H1 (cell line): ENCODE results near the gene TTC38. TPM values are rescaled to one million over a fixed set of nuclear protein-coding genes. Genes with fewer than 3 reads are reported as not detected.

Experiments
- CTCF ChIA-PET: fragments of 300-600 bp; sonication (Branson Sonifier 250); formaldehyde crosslinking; loops from one replicate; lab custom pipeline; 2021; ENCODE audit not compliant: partially characterized antibody; lab: Charles Lee
- POLR2A ChIA-PET: fragments of 300-600 bp; sonication (Branson Sonifier 250); formaldehyde crosslinking; loops from one replicate; lab custom pipeline; 2021; ENCODE audit warnings: inconsistent platforms; ENCODE audit not compliant: partially characterized antibody; lab: Charles Lee
- DNase-seq, 2 experiments: peaks; one replicate each; pipeline versions ENCODE4 v3.0.0 to v3.0.0-alpha.2; 2010 to 2022; ENCODE audit warnings: low spot score in 2 of 2, low read depth in 1 of 2, mixed read lengths in 1 of 2
- FAIRE-seq: peaks from 2 replicates; lab custom pipeline; 2011; peaks lifted over from hg19 to GRCh38; lab: Jason Lieb, UNC
- H2AFZ ChIP-seq: 2 replicates; pipeline ENCODE4 v1.8.1; 2012; ENCODE audit warnings: low read length, inconsistent platforms
- H2AK5ac ChIP-seq: 2 replicates; pipeline ENCODE4 v1.6.1; 2013; ENCODE audit warnings: low read depth, low read length
- H2BK120ac ChIP-seq: replicated peaks from 2 replicates; pipeline ENCODE3; 2013; ENCODE audit warnings: low read depth, low read length, inconsistent platforms
- H2BK12ac ChIP-seq: 2 replicates; pipeline ENCODE4 v1.6.1; 2013; ENCODE audit warnings: low read depth, low read length
- H2BK15ac ChIP-seq: 2 replicates; pipeline ENCODE4 v1.6.1; 2013; ENCODE audit warnings: low read length
- H2BK20ac ChIP-seq: 2 replicates; pipeline ENCODE4 v1.6.1; 2013; ENCODE audit warnings: low read length
- H2BK5ac ChIP-seq: 2 replicates; pipeline ENCODE4 v1.6.1; 2013; ENCODE audit warnings: low read depth, low read length
- H3K14ac ChIP-seq: 2 replicates; pipeline ENCODE4 v1.6.1; 2013; ENCODE audit warnings: inconsistent platforms; ENCODE audit not compliant: insufficient read length
- H3K18ac ChIP-seq: 2 replicates; pipeline ENCODE4 v1.6.1; 2013; ENCODE audit warnings: low read length; ENCODE audit errors: extremely low read depth
- H3K23ac ChIP-seq: 2 replicates; pipeline ENCODE4 v1.6.1; 2013; ENCODE audit warnings: inconsistent platforms; ENCODE audit not compliant: insufficient read length
- H3K23me2 ChIP-seq: 2 replicates; pipeline ENCODE4 v1.6.1; 2013; ENCODE audit warnings: low read depth, low read length
- H3K27ac ChIP-seq: 2 replicates; pipeline ENCODE4 v1.6.1; 2011; ENCODE audit warnings: low read depth, low read length, inconsistent platforms
- H3K27me3 ChIP-seq, 4 experiments: replicated peaks in 1 of 4; 1 replicate in 1 of 4; 2 replicates in 3 of 4; pipeline versions ENCODE4 v1.6.1 to v1.8.1; 2011 to 2013; ENCODE audit warnings: low read length in 3 of 4, mild to moderate bottlenecking in 3 of 4, inconsistent platforms in 2 of 4, mixed read lengths in 2 of 4, moderate library complexity in 1 of 4; ENCODE audit not compliant: control insufficient read depth in 3 of 4, insufficient read depth in 3 of 4; ENCODE audit errors: extremely low read depth in 1 of 4
- H3K36me3 ChIP-seq, 4 experiments: 2 replicates each; pipeline versions ENCODE4 v1.6.1 to v1.8.1; 2011 to 2013; ENCODE audit warnings: mild to moderate bottlenecking in 4 of 4, low read length in 3 of 4, moderate library complexity in 2 of 4, control low read depth in 1 of 4, inconsistent platforms in 1 of 4; ENCODE audit not compliant: insufficient read depth in 4 of 4, control insufficient read depth in 2 of 4
- H3K4ac ChIP-seq: replicated peaks from 2 replicates; pipeline ENCODE3; 2013; ENCODE audit warnings: low read length, low read depth, mixed read lengths, inconsistent platforms; ENCODE audit not compliant: insufficient read length
- H3K4me1 ChIP-seq, 4 experiments: replicated peaks in 1 of 4; 1 replicate in 1 of 4; 2 replicates in 3 of 4; pipeline versions ENCODE4 v1.6.1 to v1.8.1; 2011 to 2013; ENCODE audit warnings: low read length in 3 of 4, inconsistent platforms in 2 of 4, mixed read lengths in 1 of 4; ENCODE audit not compliant: insufficient read depth in 4 of 4, control insufficient read depth in 3 of 4
- H3K4me2 ChIP-seq, 2 experiments: 2 replicates each; pipeline versions ENCODE4 v1.6.1 to v1.8.1; 2011 to 2013; ENCODE audit warnings: low read depth in 2 of 2, low read length in 2 of 2, control low read depth in 1 of 2, inconsistent platforms in 1 of 2, mild to moderate bottlenecking in 1 of 2; ENCODE audit not compliant: insufficient read depth in 1 of 2
- H3K4me3 ChIP-seq, 4 experiments: fragments of 200-600, 300-600 bp in 1 of 4; sonication (generic), shearing (Covaris generic), sonication (Bioruptor Twin) in 1 of 4; 2 replicates each; pipeline versions ENCODE4 v1.5.1 to v1.8.1; 2011 to 2016; ENCODE audit warnings: low read length in 4 of 4, low read depth in 3 of 4, control low read depth in 2 of 4, inconsistent platforms in 2 of 4, mild to moderate bottlenecking in 2 of 4, mixed read lengths in 1 of 4, moderate library complexity in 1 of 4; ENCODE audit not compliant: insufficient read depth in 2 of 4; ENCODE audit errors: extremely low read depth in 1 of 4
- H3K56ac ChIP-seq: replicated peaks from 2 replicates; pipeline ENCODE3; 2013; ENCODE audit warnings: low read depth, mild to moderate bottlenecking, mixed read lengths, low read length, inconsistent platforms; ENCODE audit not compliant: insufficient read length
- H3K79me1 ChIP-seq: 2 replicates; pipeline ENCODE4 v1.6.1; 2013; ENCODE audit warnings: low read depth, low read length, control low read depth
- H3K79me2 ChIP-seq, 2 experiments: 2 replicates each; pipeline versions ENCODE4 v1.6.1 to v1.8.1; 2012 to 2013; ENCODE audit warnings: low read length in 2 of 2, mild to moderate bottlenecking in 2 of 2, inconsistent platforms in 1 of 2; ENCODE audit not compliant: insufficient read depth in 2 of 2, control insufficient read depth in 1 of 2
- H3K9ac ChIP-seq, 4 experiments: replicated peaks in 1 of 4; 1 replicate in 1 of 4; 2 replicates in 3 of 4; pipeline versions ENCODE4 v1.6.1 to v1.8.1; 2011 to 2013; ENCODE audit warnings: low read depth in 3 of 4, low read length in 3 of 4, control low read depth in 2 of 4, mild to moderate bottlenecking in 2 of 4, moderate library complexity in 2 of 4, inconsistent platforms in 1 of 4; ENCODE audit errors: extremely low read depth in 1 of 4
- H3K9me3 ChIP-seq, 2 experiments: 2 replicates each; pipeline versions ENCODE4 v1.6.1 to v1.8.1; 2012 to 2013; ENCODE audit warnings: mild to moderate bottlenecking in 2 of 2, moderate library complexity in 2 of 2, control low read depth in 1 of 2, inconsistent platforms in 1 of 2, low read depth in 1 of 2, low read length in 1 of 2, mixed read lengths in 1 of 2; ENCODE audit not compliant: insufficient read depth in 2 of 2
- H4K20me1 ChIP-seq, 2 experiments: replicated peaks in 1 of 2; 2 replicates each; pipeline versions ENCODE3 to v1.8.1; 2011 to 2013; ENCODE audit warnings: inconsistent platforms in 2 of 2, low read length in 2 of 2, mild to moderate bottlenecking in 1 of 2; ENCODE audit not compliant: insufficient read depth in 2 of 2, control insufficient read depth in 1 of 2
- H4K5ac ChIP-seq: 2 replicates; pipeline ENCODE4 v1.6.1; 2013; ENCODE audit warnings: low read length, low read depth, mixed read lengths, inconsistent platforms; ENCODE audit not compliant: insufficient read length
- H4K8ac ChIP-seq: 2 replicates; pipeline ENCODE4 v1.8.0; 2013; ENCODE audit warnings: mild to moderate bottlenecking, moderate library complexity, low read length, inconsistent platforms; ENCODE audit not compliant: insufficient read depth; ENCODE audit errors: extremely low read depth
- H4K91ac ChIP-seq: replicated peaks from 2 replicates; pipeline ENCODE3; 2013; ENCODE audit warnings: low read length, mixed read lengths, inconsistent platforms; ENCODE audit not compliant: insufficient read length
- CBX8 ChIP-seq: fragments of 300-800, 300-1000 bp; sonication (generic); IDR thresholded peaks from 2 replicates; pipeline ENCODE4 v1.7.1; 2016; ENCODE audit warnings: low read depth, low read length, borderline replicate concordance
- EZH2 ChIP-seq: fragments of 200-600 bp; sonication (generic); IDR thresholded peaks from 2 replicates; pipeline ENCODE4 v1.7.1; 2012; ENCODE audit warnings: low read depth, mild to moderate bottlenecking, moderate library complexity, low read length, inconsistent platforms; ENCODE audit not compliant: severe bottlenecking
- JUN ChIP-seq: IDR thresholded peaks from 2 replicates; pipeline ENCODE4 v1.6.1; 2011; ENCODE audit warnings: low read depth, mild to moderate bottlenecking, improper control_type of control experiment, low read length
- KDM4A ChIP-seq: IDR thresholded peaks from one replicate; pipeline ENCODE4 v1.7.1; 2012; ENCODE audit warnings: low read depth, mild to moderate bottlenecking, moderate library complexity, low read length, inconsistent platforms; ENCODE audit not compliant: severe bottlenecking
- MAX ChIP-seq: IDR thresholded peaks from 2 replicates; pipeline ENCODE4 v1.6.1; 2012; ENCODE audit warnings: inconsistent platforms
- RFX5 ChIP-seq: IDR thresholded peaks from 2 replicates; pipeline ENCODE4 v1.6.1; 2011; ENCODE audit warnings: low read depth, low read length, improper control_type of control experiment, borderline replicate concordance
- WGBS, 2 experiments: shearing (Covaris generic) in 1 of 2; methylation state at CpG; one replicate each; pipeline versions ENCODE4 v1.1.6 to v1.1.7; 2013 to 2015; ENCODE audit warnings: low lambda C conversion rate in 2 of 2, mixed read lengths in 2 of 2, inconsistent platforms in 1 of 2, low coverage in 1 of 2, missing lambda C conversion rate in 1 of 2; ENCODE audit not compliant: insufficient replicate concordance in 2 of 2, insufficient coverage in 1 of 2, insufficient read length in 1 of 2; ENCODE audit errors: extremely low coverage in 1 of 2, missing lambda C conversion rate in 1 of 2; 5-methylcytosine and 5-hydroxymethylcytosine counted together
- polyA plus RNA-seq, 7 experiments: library from polyadenylated mRNA; depleted of rRNA in 3 of 7; stranded (reverse) in 5 of 7; unstranded in 2 of 7; fragments of >200 nt in 5 of 7; fragments of 200-250 nt in 2 of 7; gene quantifications; 1 replicate in 5 of 7; 2 replicates in 1 of 7; 4 replicates in 1 of 7; pipeline versions ENCODE4 v1.2.1 to v1.2.3, GENCODE V29; 2011 to 2013; ENCODE audit warnings: missing spikeins in 2 of 7, mixed read lengths in 2 of 7
- total RNA-seq: library from RNA; stranded (reverse); fragmentation: NEBNext Ultra II Directional; extraction: Animal tissue kit (Norgen Biotek cat#: 25700); gene quantifications from 2 replicates; pipeline ENCODE4 v1.2.1, GENCODE V29; 2021

The TTC38 gene
- total and polyA plus RNA-seq, 2 of the 8 experiments (the other 6 are each of a cell fraction or from before 2014, with no cell fraction given): 25.3 to 34.8 TPM

- POLR2A ChIA-PET: interaction anchor here (0.6 kb wide), 1 partner anchor 27 kb away, joined by 3 read pairs; no protein-coding TSS in a partner anchor
- Histone ChIP-seq H2BK5ac (no peak overlapping the region), H3K23ac (no peak overlapping the region), H4K91ac (no peak overlapping the region), H2BK12ac (no peak overlapping the region), H4K8ac (no peak overlapping the region), H3K18ac (no peak overlapping the region), H3K27ac (no peak overlapping the region), H3K4ac (no peak overlapping the region), H2BK15ac (no peak overlapping the region), H4K20me1 (peaks cover 0 to 2% of the 10 kb centered on the region in 2 experiments), H3K27me3 (no peaks in the 10 kb centered on the region)
- CTCF ChIA-PET: no interaction called here
- 88% methylated on average over 9 of the region's 9 CpGs; no CpG with 5 or more reads in 1 of the 2 experiments for WGBS, 2 experiments
- FAIRE-seq: no peak
- TF ChIP-seq CBX8 (no peak), RFX5 (no peak), JUN (no peak), KDM4A (no peak), EZH2 (no peak), MAX (no peak)
- TF ChIP-seq, all 59 proteins: peak for 0
- Histone ChIP-seq H3K79me1 (no peaks in the 10 kb centered on the region), H2AFZ (no peak overlapping the region), H3K4me1 (no peaks in the 10 kb centered on the region), H3K36me3 (no peaks in the 10 kb centered on the region), H3K4me3 (no peak overlapping the region), H3K9ac (no peak overlapping the region), H3K79me2 (no peaks in the 10 kb centered on the region), H4K5ac (no peak overlapping the region), H2BK120ac (no peak overlapping the region), H2BK20ac (no peak overlapping the region), H3K14ac (no peak overlapping the region), H3K9me3 (no peaks in the 10 kb centered on the region), H3K23me2 (no peaks in the 10 kb centered on the region), H2AK5ac (0 out of 2 replicates have a peak overlapping the region, but pooled peaks have one; percentile 59), H3K56ac (no peak overlapping the region), H3K4me2 (no peak overlapping the region)
- no peak for DNase-seq
These were observed 34.6 kb upstream of the TTC38 start for GRCh38 chr22:46233231-46233630.
